Ascending aorta (tissue), 2 donors: ENCODE results near the gene FOXL3. TPM values are rescaled to one million over a fixed set of nuclear protein-coding genes. Genes with fewer than 3 reads are reported as not detected.

Experiments used
- DNase-seq, 2 donors: peaks; one replicate each; pipeline ENCODE4 v3.0.0-alpha.2; 2019; ENCODE audit warnings: low spot score in 2 of 2
- H3K27ac ChIP-seq, 2 donors: fragments of 200-600 bp; sonication (generic); one replicate each; pipeline ENCODE4 v1.5.1; 2016 to 2017; ENCODE audit warnings: mild to moderate bottlenecking in 1 of 2
- H3K27me3 ChIP-seq: fragments of 200-600 bp; sonication (generic); one replicate; pipeline ENCODE4 v1.5.1; 2017
- H3K36me3 ChIP-seq, 2 donors: fragments of 200-600 bp; sonication (generic); one replicate each; pipeline ENCODE4 v1.5.1; 2016
- H3K4me1 ChIP-seq, 2 donors: fragments of 200-600 bp; sonication (generic); one replicate each; pipeline ENCODE4 v1.5.1; 2016 to 2017; ENCODE audit warnings: mild to moderate bottlenecking in 1 of 2
- H3K4me3 ChIP-seq, 2 donors: fragments of 200-600 bp; sonication (generic); one replicate each; pipeline ENCODE4 v1.5.1; 2016 to 2017; ENCODE audit warnings: mild to moderate bottlenecking in 1 of 2
- H3K9me3 ChIP-seq, 2 donors: fragments of 200-600 bp; sonication (generic); one replicate each; pipeline ENCODE4 v1.5.1; 2016
- intact Hi-C: fragments of 100-400 bp; cut with DNase I; formaldehyde crosslinking; loops from one replicate; pipeline ENCODE4 v1.15.1; 2023
- total RNA-seq: library from RNA; depleted of rRNA; stranded (reverse); fragments of >200 nt; gene quantifications from one replicate; pipeline ENCODE4 v1.1.0, GENCODE V29; 2016
- TF ChIP-seq, protein P1 (sequence below), 3 experiments: fragments of 200-600 bp in 2 of 3; fragments of 450-650 bp in 1 of 3; sonication (generic) in 2 of 3; IDR thresholded peaks; one replicate each; pipeline ENCODE4 v1.5.1; 2016 to 2019; ENCODE audit warnings: antibody characterized with exemption in 3 of 3, mild to moderate bottlenecking in 1 of 3, moderate library complexity in 1 of 3

The FOXL3 gene
- total RNA-seq, 1 donor from 2014 or later: not detected

DNA sequence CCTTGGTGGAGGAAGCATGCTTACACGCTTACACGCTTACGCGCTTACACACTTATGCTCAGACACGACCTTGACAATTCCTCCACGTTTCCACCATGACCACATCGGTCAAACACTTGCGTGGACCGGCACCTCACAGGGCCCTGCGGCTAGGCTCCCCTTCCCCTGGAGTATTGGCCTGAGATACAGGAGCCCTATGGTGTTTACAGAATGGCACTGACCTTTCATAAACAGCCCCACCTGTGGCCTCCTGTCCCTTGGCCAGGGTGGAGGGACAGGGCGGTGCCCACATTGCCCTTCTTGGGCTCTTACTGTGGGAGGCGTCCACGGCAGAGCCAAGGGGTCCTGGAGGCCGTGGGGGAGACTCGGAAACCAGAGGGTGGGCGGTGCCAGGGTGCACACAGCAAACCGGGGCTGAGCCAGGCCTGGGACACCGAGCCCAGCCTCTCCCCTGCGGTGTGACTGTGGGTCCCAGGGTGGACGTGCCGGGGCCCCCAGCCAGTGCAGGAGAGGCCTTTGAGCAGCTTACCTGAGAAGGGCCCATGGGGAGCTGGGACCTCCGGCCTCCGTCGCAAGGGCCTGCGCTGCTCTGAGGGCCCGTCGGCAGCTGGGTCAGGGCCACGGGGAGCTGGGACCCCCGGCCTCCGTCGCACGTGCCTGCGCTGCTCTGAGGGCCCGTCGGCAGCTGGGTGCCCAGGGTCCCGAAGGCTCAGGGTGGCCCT, 44.2 kb upstream of the FOXL3 start:
- Histone ChIP-seq H3K4me1 (no peaks in the 10 kb centered on the region), H3K36me3 (peaks cover 47 to 52% of the 10 kb centered on the region in 2 donors), H3K27ac (no peak overlapping the region), H3K27me3 (no peaks in the 10 kb centered on the region), H3K4me3 (no peak overlapping the region), H3K9me3 (no peaks in the 10 kb centered on the region)
- no peak for DNase-seq
- intact Hi-C loops: no loop called here
- TF ChIP-seq, protein P1, sequence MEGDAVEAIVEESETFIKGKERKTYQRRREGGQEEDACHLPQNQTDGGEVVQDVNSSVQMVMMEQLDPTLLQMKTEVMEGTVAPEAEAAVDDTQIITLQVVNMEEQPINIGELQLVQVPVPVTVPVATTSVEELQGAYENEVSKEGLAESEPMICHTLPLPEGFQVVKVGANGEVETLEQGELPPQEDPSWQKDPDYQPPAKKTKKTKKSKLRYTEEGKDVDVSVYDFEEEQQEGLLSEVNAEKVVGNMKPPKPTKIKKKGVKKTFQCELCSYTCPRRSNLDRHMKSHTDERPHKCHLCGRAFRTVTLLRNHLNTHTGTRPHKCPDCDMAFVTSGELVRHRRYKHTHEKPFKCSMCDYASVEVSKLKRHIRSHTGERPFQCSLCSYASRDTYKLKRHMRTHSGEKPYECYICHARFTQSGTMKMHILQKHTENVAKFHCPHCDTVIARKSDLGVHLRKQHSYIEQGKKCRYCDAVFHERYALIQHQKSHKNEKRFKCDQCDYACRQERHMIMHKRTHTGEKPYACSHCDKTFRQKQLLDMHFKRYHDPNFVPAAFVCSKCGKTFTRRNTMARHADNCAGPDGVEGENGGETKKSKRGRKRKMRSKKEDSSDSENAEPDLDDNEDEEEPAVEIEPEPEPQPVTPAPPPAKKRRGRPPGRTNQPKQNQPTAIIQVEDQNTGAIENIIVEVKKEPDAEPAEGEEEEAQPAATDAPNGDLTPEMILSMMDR (IDR thresholded peaks at IDR 0.05): no peak

DNA sequence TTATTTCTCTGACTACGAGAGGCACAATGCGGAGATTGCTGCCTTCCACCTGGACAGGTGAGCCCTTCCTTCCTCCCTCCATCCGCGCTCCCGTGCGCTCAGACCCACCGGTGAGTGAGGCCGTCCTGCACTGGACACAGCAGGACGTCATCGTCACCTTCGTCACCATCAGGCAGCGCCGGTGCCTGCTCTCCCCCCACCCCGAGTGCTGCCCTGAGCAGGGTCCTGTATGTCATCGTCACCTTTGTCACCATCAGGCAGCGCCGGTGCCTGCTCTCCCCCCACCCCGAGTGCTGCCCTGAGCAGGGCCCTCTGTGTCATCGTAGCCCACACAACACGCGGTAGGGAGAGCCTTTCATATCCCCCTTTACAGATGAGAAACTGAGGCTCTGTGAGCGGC, 43.5 kb upstream of the FOXL3 start:
- peaks cover 52 to 58% of the 10 kb centered on the region in 2 donors for H3K36me3 ChIP-seq
- DNase-seq: no peak
- intact Hi-C loops: no loop called here
- no peak overlapping the region for H3K27ac ChIP-seq
- TF ChIP-seq, protein P1 (IDR thresholded peaks at IDR 0.05): no peak
- H3K9me3 ChIP-seq: no peaks in the 10 kb centered on the region
- H3K27me3 ChIP-seq: no peaks in the 10 kb centered on the region
- no peaks in the 10 kb centered on the region for H3K4me1 ChIP-seq
- H3K4me3 ChIP-seq: no peak overlapping the region

DNA sequence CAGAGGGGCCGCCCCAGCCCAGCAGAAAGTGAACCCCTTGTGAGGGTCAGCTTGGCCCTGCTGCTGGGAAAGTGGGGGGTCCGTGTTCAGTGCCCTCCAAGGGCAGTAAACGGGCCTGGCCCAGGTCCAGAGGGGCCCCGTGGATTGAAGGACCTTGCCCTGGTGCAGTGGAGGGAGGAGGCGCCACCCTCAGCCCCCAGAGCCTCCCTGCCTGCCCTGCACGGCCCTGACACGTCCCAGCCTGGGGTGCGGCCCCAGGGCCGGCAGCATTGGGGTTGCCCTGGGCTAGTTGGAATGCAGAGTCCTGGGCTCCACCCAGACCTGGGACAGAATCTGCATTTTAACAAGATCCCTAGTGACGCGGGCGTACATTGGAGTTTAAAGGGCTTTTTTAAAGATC, 42.8 kb upstream of the FOXL3 start:
- H3K36me3 ChIP-seq: peaks cover 60 to 64% of the 10 kb centered on the region in 2 donors
- intact Hi-C loops: no loop called here
- no peaks in the 10 kb centered on the region for H3K27me3 ChIP-seq
- H3K27ac ChIP-seq: no peak overlapping the region
- no peaks in the 10 kb centered on the region for H3K4me1 ChIP-seq
- TF ChIP-seq, protein P1 (IDR thresholded peaks at IDR 0.05): no peak
- H3K4me3 ChIP-seq: no peak overlapping the region
- no peaks in the 10 kb centered on the region for H3K9me3 ChIP-seq
- no peak for DNase-seq

DNA sequence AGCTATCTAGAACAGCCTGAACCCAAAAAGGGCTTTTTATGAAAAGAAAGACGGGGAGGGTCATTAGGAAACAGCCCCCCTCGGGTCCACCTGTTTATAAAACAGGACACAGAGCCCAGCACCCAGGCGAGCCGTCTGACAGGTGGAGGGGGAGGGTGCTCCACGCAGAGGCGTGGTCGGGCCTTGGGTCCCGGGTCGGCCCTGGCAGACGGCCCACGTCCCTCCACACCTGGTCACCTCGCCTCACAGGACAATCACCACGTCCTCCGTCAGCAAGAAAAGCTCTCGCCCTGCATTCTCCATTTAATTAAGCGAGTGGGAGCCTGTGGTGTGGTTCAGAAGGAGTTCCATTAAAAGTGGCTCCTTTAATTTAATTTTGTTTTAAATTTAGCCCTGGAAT, 42.3 kb upstream of the FOXL3 start:
- Histone ChIP-seq H3K27ac (no peak overlapping the region), H3K4me1 (no peaks in the 10 kb centered on the region), H3K9me3 (no peaks in the 10 kb centered on the region), H3K4me3 (no peak overlapping the region), H3K27me3 (no peaks in the 10 kb centered on the region), H3K36me3 (peaks cover 64 to 68% of the 10 kb centered on the region in 2 donors)
- DNase-seq: no peak
- TF ChIP-seq, protein P1 (IDR thresholded peaks at IDR 0.05): no peak
- intact Hi-C loops: no loop called here

DNA sequence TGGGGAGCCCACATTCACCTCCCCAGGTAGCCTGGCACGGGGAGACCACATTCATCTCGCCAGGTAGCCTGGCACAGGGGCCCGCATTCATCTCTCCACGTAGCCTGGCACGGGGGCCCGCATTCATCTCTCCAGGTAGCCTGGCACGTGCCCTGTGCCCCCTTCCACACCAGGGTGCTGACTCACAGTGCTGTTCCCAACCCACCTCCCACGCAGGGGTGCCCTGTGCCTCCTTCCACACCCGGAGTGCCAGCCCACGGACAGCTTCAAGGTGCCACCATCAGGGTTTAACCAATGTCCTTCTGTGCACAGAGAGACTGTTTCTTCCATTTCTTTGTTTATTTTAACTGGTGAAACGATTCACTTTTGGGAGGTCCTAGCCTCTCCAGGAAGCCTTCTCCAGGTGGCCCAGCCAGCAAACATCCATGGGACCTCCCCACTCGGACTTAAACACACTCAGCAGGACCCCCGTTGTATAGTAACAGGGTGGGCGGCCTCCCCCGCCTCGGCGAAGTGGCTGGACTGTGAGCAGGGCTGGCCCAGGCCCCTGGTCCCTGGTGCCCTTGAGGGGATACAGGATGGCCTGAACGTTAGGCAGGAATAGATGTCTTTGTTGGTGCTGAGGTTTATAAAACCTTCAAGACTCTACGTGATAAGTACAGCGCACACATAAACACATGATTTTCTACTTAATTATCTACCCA, 41.1 kb upstream of the FOXL3 start:
- Histone ChIP-seq H3K27me3 (no peaks in the 10 kb centered on the region), H3K27ac (no peak overlapping the region), H3K4me1 (no peaks in the 10 kb centered on the region), H3K36me3 (peaks cover 77 to 78% of the 10 kb centered on the region in 2 donors), H3K4me3 (no peak overlapping the region), H3K9me3 (no peaks in the 10 kb centered on the region)
- DNase-seq: no peak
- TF ChIP-seq, protein P1 (IDR thresholded peaks at IDR 0.05): no peak
- intact Hi-C loops: no loop called here
